ENCODE results near the gene RASA3. TPM values are rescaled to one million over a fixed set of nuclear protein-coding genes. Genes with fewer than 3 reads are reported as not detected.

The RASA3 gene
- total RNA-seq, 1 donor from 2014 or later: 25.4 TPM

GRCh38 chr13:113936166-113936965, 196.1 kb downstream of the RASA3 start:
- no peak for TF ChIP-seq CTCF (IDR thresholded peaks at IDR 0.05; ENCODE audit: insufficient read depth, low read length, poor library complexity, severe bottlenecking)
- Histone ChIP-seq H3K36me3 (ENCODE audit: control insufficient read depth, insufficient read depth, low read length) (no peaks in the 10 kb centered on the region), H3K4me3 (ENCODE audit: low read depth, low read length) (no peak overlapping the region), H3K27me3 (ENCODE audit: control insufficient read depth, insufficient read depth, low read length) (peaks cover 5% of the 10 kb centered on the region)
- no peak for DNase-seq (ENCODE audit: low read depth)

GRCh38 chr13:113935001-113935844, 197.2 kb downstream of the RASA3 start:
- Histone ChIP-seq H3K4me3 (ENCODE audit: low read depth, low read length) (no peak overlapping the region), H3K36me3 (ENCODE audit: control insufficient read depth, insufficient read depth, low read length) (no peaks in the 10 kb centered on the region), H3K27me3 (ENCODE audit: control insufficient read depth, insufficient read depth, low read length) (peaks cover 5% of the 10 kb centered on the region)
- no peak for DNase-seq (ENCODE audit: low read depth)
- TF ChIP-seq CTCF (IDR thresholded peaks at IDR 0.05; ENCODE audit: insufficient read depth, low read length, poor library complexity, severe bottlenecking): no peak

- no peak for TF ChIP-seq CTCF (IDR thresholded peaks at IDR 0.05; ENCODE audit: insufficient read depth, low read length, poor library complexity, severe bottlenecking)
- Histone ChIP-seq H3K4me3 (ENCODE audit: low read depth, low read length) (no peak overlapping the region), H3K36me3 (ENCODE audit: control insufficient read depth, insufficient read depth, low read length) (no peaks in the 10 kb centered on the region), H3K27me3 (ENCODE audit: control insufficient read depth, insufficient read depth, low read length) (peaks cover 5% of the 10 kb centered on the region)
- no peak for DNase-seq (ENCODE audit: low read depth)
Observed at GRCh38 chr13:113934576-113934975, 197.8 kb downstream of the RASA3 start.

GRCh38 chr13:113933901-113934300, 198.5 kb downstream of the RASA3 start:
- Histone ChIP-seq H3K36me3 (ENCODE audit: control insufficient read depth, insufficient read depth, low read length) (no peaks in the 10 kb centered on the region), H3K27me3 (ENCODE audit: control insufficient read depth, insufficient read depth, low read length) (peaks cover 4% of the 10 kb centered on the region), H3K4me3 (ENCODE audit: low read depth, low read length) (no peak overlapping the region)
- DNase-seq (ENCODE audit: low read depth): no peak
- no peak for TF ChIP-seq CTCF (IDR thresholded peaks at IDR 0.05; ENCODE audit: insufficient read depth, low read length, poor library complexity, severe bottlenecking)

- Histone ChIP-seq H3K4me3 (ENCODE audit: low read depth, low read length) (no peak overlapping the region), H3K36me3 (ENCODE audit: control insufficient read depth, insufficient read depth, low read length) (no peaks in the 10 kb centered on the region), H3K27me3 (ENCODE audit: control insufficient read depth, insufficient read depth, low read length) (no peaks in the 10 kb centered on the region)
- no peak for TF ChIP-seq CTCF (IDR thresholded peaks at IDR 0.05; ENCODE audit: insufficient read depth, low read length, poor library complexity, severe bottlenecking)
- DNase-seq (ENCODE audit: low read depth): no peak
Observed at GRCh38 chr13:113931841-113932459, 200.5 kb downstream of the RASA3 start.
